ENCODE results near the gene RASGRP1.

Gene RASGRP1

DNA sequence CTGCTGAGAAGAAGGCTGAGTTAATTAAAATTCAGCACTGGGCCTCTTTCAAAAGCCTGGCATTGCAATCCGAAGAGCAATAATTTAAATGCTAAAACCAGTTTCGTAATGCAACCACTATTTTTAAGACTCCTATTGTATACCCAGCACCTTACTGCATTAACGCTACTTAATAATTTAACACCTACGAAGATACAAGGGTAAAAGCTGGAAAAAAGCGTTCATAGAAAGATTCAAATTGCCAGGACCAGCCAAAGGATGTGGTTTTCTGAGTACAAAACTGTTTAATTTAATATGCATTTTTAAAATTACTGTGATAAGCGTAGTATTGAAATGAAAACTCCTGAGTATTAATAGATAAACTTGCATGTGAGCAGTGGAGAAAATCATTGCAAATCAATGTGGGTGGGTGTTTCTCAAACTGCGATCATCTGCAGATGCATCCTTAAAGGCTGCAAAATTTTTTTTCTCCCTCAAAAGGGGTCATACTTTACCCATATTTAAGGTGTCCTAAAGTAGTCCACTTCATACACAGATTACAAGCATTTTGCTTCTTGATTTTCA is 12.9 kb upstream of the RASGRP1 start:
- H3K4me3 ChIP-seq (ENCODE audit: low read depth, low read length): no peak overlapping the region
- DNase-seq (ENCODE audit: low read depth): no peak
- TF ChIP-seq, protein P1, sequence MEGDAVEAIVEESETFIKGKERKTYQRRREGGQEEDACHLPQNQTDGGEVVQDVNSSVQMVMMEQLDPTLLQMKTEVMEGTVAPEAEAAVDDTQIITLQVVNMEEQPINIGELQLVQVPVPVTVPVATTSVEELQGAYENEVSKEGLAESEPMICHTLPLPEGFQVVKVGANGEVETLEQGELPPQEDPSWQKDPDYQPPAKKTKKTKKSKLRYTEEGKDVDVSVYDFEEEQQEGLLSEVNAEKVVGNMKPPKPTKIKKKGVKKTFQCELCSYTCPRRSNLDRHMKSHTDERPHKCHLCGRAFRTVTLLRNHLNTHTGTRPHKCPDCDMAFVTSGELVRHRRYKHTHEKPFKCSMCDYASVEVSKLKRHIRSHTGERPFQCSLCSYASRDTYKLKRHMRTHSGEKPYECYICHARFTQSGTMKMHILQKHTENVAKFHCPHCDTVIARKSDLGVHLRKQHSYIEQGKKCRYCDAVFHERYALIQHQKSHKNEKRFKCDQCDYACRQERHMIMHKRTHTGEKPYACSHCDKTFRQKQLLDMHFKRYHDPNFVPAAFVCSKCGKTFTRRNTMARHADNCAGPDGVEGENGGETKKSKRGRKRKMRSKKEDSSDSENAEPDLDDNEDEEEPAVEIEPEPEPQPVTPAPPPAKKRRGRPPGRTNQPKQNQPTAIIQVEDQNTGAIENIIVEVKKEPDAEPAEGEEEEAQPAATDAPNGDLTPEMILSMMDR (IDR thresholded peaks at IDR 0.05; ENCODE audit: control insufficient read depth, extremely low read depth, insufficient read depth): no peak

GRCh38 chr15:38576837-38577236 is 12.2 kb upstream of the RASGRP1 start:
- TF ChIP-seq, protein P1 (IDR thresholded peaks at IDR 0.05; ENCODE audit: control insufficient read depth, extremely low read depth, insufficient read depth): no peak
- H3K4me3 ChIP-seq (ENCODE audit: low read depth, low read length): no peak overlapping the region
- no peak for DNase-seq (ENCODE audit: low read depth)

- no peak for DNase-seq (ENCODE audit: low read depth)
Observed at GRCh38 chr15:38576261-38576660, 11.6 kb upstream of the RASGRP1 start.

DNA sequence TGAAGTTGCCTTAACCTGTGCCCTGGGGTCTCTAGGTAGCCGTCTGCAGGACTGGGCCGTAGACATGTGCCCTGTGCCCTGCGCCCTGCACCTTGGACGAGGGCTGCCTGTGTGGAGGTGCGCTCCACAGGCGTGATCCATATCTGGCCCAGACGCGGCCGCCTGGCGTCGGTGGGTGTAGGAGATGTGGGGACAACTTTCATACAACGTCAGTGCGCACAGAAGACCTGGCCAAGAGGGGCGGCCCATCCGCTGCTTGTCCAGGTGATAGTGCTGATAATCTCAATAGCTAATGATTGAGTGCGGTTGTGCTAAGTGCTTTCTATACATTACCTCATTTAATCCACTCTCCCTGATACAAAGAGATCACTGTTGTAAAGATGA is 665 bp upstream of the RASGRP1 start:
- no peak overlapping the region for H3K4me3 ChIP-seq (ENCODE audit: low read depth, low read length)
- TF ChIP-seq, protein P1 (IDR thresholded peaks at IDR 0.05; ENCODE audit: control insufficient read depth, extremely low read depth, insufficient read depth): no peak

More at GRCh38 chr15:38576261-38576660, 11.6 kb upstream of the RASGRP1 start:
- H3K4me3 ChIP-seq (ENCODE audit: low read depth, low read length): no peak overlapping the region
- TF ChIP-seq, protein P1 (IDR thresholded peaks at IDR 0.05; ENCODE audit: control insufficient read depth, extremely low read depth, insufficient read depth): no peak

DNA sequence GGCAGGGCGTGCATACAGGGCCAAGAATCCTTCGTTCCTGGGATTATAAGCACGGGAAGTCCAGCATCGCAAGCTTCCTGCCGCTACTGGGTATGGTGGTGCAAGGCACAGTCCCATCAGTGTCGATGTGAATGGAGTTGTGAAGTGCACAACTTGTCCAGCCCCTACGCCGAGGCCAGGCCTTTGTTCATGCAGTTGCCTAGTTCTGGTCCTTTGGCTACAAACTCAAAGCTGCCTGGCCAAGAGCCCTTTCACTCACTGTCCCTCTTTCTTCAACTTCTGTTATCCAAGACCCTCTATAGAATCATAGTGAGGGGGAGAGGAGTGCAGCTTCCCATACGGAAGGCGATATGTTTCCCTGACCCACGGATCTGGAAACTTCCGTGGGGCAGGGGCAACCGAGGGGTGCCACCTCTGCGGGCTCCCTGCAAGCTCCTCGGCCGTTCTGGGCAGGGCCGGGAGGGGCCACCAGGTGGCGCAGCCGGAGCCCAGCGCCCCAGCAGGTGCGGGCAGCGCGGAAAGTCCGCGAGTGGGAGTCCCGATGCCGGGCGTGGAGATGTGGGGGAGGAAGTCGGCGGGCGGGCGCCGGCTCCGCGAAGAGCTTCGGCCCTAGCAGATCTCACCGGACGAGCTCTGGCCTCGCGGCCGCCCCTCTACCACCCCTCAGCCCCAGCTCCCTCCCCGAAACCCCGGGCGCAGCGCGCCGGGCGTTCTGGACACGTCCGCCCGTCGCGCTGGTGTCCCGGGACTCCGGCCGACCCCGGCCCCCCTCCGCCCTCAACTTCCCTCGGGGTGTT is 693 bp downstream of the RASGRP1 start:
- DNase-seq (ENCODE audit: low read depth): no peak
- peak overlapping the region; percentile 56 for H3K4me3 ChIP-seq (ENCODE audit: low read depth, low read length)
- TF ChIP-seq, protein P1 (IDR thresholded peaks at IDR 0.05; ENCODE audit: control insufficient read depth, extremely low read depth, insufficient read depth): peak; percentile 96

More for the DNA sequence above, 665 bp upstream of the RASGRP1 start:
- DNase-seq (ENCODE audit: low read depth): no peak

- H3K4me3 ChIP-seq (ENCODE audit: low read depth, low read length): no peak overlapping the region
- TF ChIP-seq, protein P1 (IDR thresholded peaks at IDR 0.05; ENCODE audit: control insufficient read depth, extremely low read depth, insufficient read depth): no peak
- DNase-seq (ENCODE audit: low read depth): no peak
Observed at GRCh38 chr15:38562278-38562677, 2.3 kb downstream of the RASGRP1 start.
